Transverse colon (tissue), 4 donors: ENCODE data around the gene HTRA3. TPM values are rescaled to one million over a fixed set of nuclear protein-coding genes. Genes with fewer than 3 reads are reported as not detected.

ENCODE experiments used
- DNase-seq: peaks from one replicate; pipeline ENCODE4 v3.0.0-alpha.2; 2019
- H3K27ac ChIP-seq, 4 donors: fragments of 200-600 bp; sonication (generic); 2 replicates each; pipeline ENCODE4 v1.5.1; 2016 to 2018; ENCODE audit warnings: inconsistent platforms in 4 of 4
- H3K27me3 ChIP-seq: fragments of 200-600 bp; sonication (generic); 2 replicates; pipeline ENCODE4 v1.5.1; 2017; ENCODE audit warnings: inconsistent platforms
- H3K36me3 ChIP-seq, 4 donors: fragments of 200-600 bp; sonication (generic); 2 replicates each; pipeline ENCODE4 v1.5.1; 2017 to 2019; ENCODE audit warnings: inconsistent platforms in 4 of 4
- H3K4me1 ChIP-seq, 4 donors: fragments of 200-600 bp; sonication (generic); 2 replicates each; pipeline ENCODE4 v1.5.1; 2017 to 2020; ENCODE audit warnings: inconsistent platforms in 4 of 4
- H3K4me3 ChIP-seq, 4 donors: fragments of 200-600 bp; sonication (generic); 1 replicate in 1 of 4; 2 replicates in 3 of 4; pipeline versions ENCODE4 v1.5.1 to v1.6.1; 2017 to 2019; ENCODE audit warnings: inconsistent platforms in 4 of 4
- H3K9me3 ChIP-seq, 2 donors: fragments of 200-600 bp; sonication (generic); 2 replicates each; pipeline ENCODE4 v1.5.1; 2017 to 2019; ENCODE audit warnings: inconsistent platforms in 2 of 2
- CTCF ChIP-seq, 5 experiments: fragments of 200-600 bp in 3 of 5; fragments of 450-650 bp in 2 of 5; sonication (generic) in 3 of 5; IDR thresholded peaks; 1 replicate in 2 of 5; 2 replicates in 3 of 5; pipeline ENCODE4 v1.5.1; 2016 to 2017; ENCODE audit warnings: antibody characterized with exemption in 5 of 5, inconsistent platforms in 3 of 5, mild to moderate bottlenecking in 2 of 5, moderate library complexity in 1 of 5
- EP300 ChIP-seq: sonication (generic); formaldehyde crosslinking; IDR thresholded peaks from one replicate; pipeline ENCODE4 v1.6.1; 2017; ENCODE audit warnings: antibody characterized with exemption, low read depth
- POLR2A ChIP-seq: fragments of 450-650 bp; IDR thresholded peaks from one replicate; pipeline ENCODE4 v1.6.1; 2016; ENCODE audit warnings: antibody characterized with exemption, mild to moderate bottlenecking, moderate library complexity
- POLR2AphosphoS5 ChIP-seq, 3 donors: sonication (generic); formaldehyde crosslinking; IDR thresholded peaks; one replicate each; pipeline ENCODE4 v1.6.1; 2016; ENCODE audit warnings: antibody characterized with exemption in 3 of 3
- WGBS, 2 donors: methylation state at CpG; one replicate each; pipeline ENCODE4 v1.1.5; 2018; ENCODE audit warnings: low coverage in 1 of 2; 5-methylcytosine and 5-hydroxymethylcytosine counted together
- in situ Hi-C, 4 donors: fragments of 200-750 bp; cut with MboI; loops; one replicate each; pipeline versions ENCODE4 v1.15.0 to v1.15.1; 2017; ENCODE audit warnings: low sequenced_read_pairs in 3 of 4, low pct_ligation_motif_present in 1 of 4, low pct_unique_long_range_greater_than_20kb in 1 of 4
- intact Hi-C: fragments of 100-400 bp; cut with DNase I; formaldehyde crosslinking; loops from one replicate; pipeline ENCODE4 v1.15.1; 2023; ENCODE audit warnings: low total_unique reads
- total RNA-seq, 4 donors: library from RNA; depleted of rRNA; stranded (reverse); fragments of >200 nt; gene quantifications; one replicate each; pipeline ENCODE4 v1.1.0, GENCODE V29; 2016

The HTRA3 gene
- total RNA-seq, 4 donors from 2014 or later: 1.5 to 11.9 (median 6.5) TPM

- DNase-seq: no peak
- no peaks in the 10 kb centered on the region for H3K9me3 ChIP-seq
- no peak overlapping the region for H3K4me3 ChIP-seq
- 79% methylated on average over 13 of the region's 13 CpGs; no CpG with 5 or more reads in 1 of the 2 donors for WGBS, 2 donors
- TF ChIP-seq POLR2AphosphoS5 (IDR thresholded peaks at IDR 0.05) (no peak), EP300 (no peak), CTCF (IDR thresholded peaks at IDR 0.05) (no peak)
- H3K4me1 ChIP-seq: peaks cover 0 to 10% (median 2%) of the 10 kb centered on the region in 4 donors
- no peaks in the 10 kb centered on the region for H3K36me3 ChIP-seq
- intact Hi-C loops: no loop called here
- no peaks in the 10 kb centered on the region for H3K27me3 ChIP-seq
- in situ Hi-C loops: no loop called here
- no peak overlapping the region for H3K27ac ChIP-seq
Measured at GRCh38 chr4:8328866-8329559, 59.5 kb downstream of the HTRA3 start.

- WGBS, 2 donors: 69% methylated on average over 6 of the region's 6 CpGs; no CpG with 5 or more reads in 1 of the 2 donors
- intact Hi-C loops: no loop called here
- in situ Hi-C loops: no loop called here
Measured at GRCh38 chr4:8329560-8329858, 60.0 kb downstream of the HTRA3 start.

GRCh38 chr4:8329859-8330761 is 60.6 kb downstream of the HTRA3 start:
- no peaks in the 10 kb centered on the region for H3K9me3 ChIP-seq
- intact Hi-C loops: no loop called here
- H3K4me3 ChIP-seq: no peak overlapping the region
- H3K4me1 ChIP-seq: peaks cover 0 to 10% (median 2%) of the 10 kb centered on the region in 4 donors
- WGBS, 2 donors: 89% methylated on average over 18 of the region's 20 CpGs; no CpG with 5 or more reads in 1 of the 2 donors
- in situ Hi-C loops: no loop called here
- H3K27me3 ChIP-seq: no peaks in the 10 kb centered on the region
- H3K36me3 ChIP-seq: no peaks in the 10 kb centered on the region
- no peak for TF ChIP-seq EP300
- TF ChIP-seq CTCF (IDR thresholded peaks at IDR 0.05): no peak
- no peak for TF ChIP-seq POLR2A
- TF ChIP-seq POLR2AphosphoS5 (IDR thresholded peaks at IDR 0.05): no peak
- peak; percentile 4 for DNase-seq
- no peak overlapping the region for H3K27ac ChIP-seq

More at GRCh38 chr4:8329560-8329858, 60.0 kb downstream of the HTRA3 start:
- H3K27me3 ChIP-seq: no peaks in the 10 kb centered on the region
- no peak overlapping the region for H3K27ac ChIP-seq
- no peaks in the 10 kb centered on the region for H3K9me3 ChIP-seq
- peaks cover 0 to 10% (median 2%) of the 10 kb centered on the region in 4 donors for H3K4me1 ChIP-seq
- DNase-seq: no peak
- no peak overlapping the region for H3K4me3 ChIP-seq
- no peaks in the 10 kb centered on the region for H3K36me3 ChIP-seq
- TF ChIP-seq CTCF (IDR thresholded peaks at IDR 0.05) (no peak), POLR2A (no peak), POLR2AphosphoS5 (IDR thresholded peaks at IDR 0.05) (no peak), EP300 (no peak)

GRCh38 chr4:8330821-8331574 is 61.4 kb downstream of the HTRA3 start:
- in situ Hi-C loops: no loop called here
- H3K4me3 ChIP-seq: no peak overlapping the region
- WGBS, 2 donors: 65% methylated on average over 15 of the region's 15 CpGs; no CpG with 5 or more reads in 1 of the 2 donors
- intact Hi-C loops: no loop called here
- H3K27ac ChIP-seq: no peak overlapping the region
- no peaks in the 10 kb centered on the region for H3K9me3 ChIP-seq
- no peaks in the 10 kb centered on the region for H3K36me3 ChIP-seq
- H3K27me3 ChIP-seq: no peaks in the 10 kb centered on the region
- DNase-seq: peak; percentile 23
- TF ChIP-seq POLR2AphosphoS5 (IDR thresholded peaks at IDR 0.05) (peak in 1 of 3 donors; percentile 14), EP300 (no peak)
- H3K4me1 ChIP-seq: peaks cover 0 to 10% (median 2%) of the 10 kb centered on the region in 4 donors
